NCI-H2029 (cell line): ENCODE results near the gene FOXN1.
"Not testable (repeated sequence)": the region's sequence is repeated elsewhere in the genome, so short reads cannot be mapped to it uniquely, and the experiment has no call there.

Source experiments
- DNase-seq: peaks from one replicate; lab custom pipeline; 2025; lab: John Stamatoyannopoulos, UW

Gene FOXN1

GRCh38 chr17:28505986-28506665, at the start of gene FOXN1:
TSS of gene FOXN1 (plus strand) at chr17:28506348. CDS start at chr17:28523970, 17,622 bp downstream.
- DNase-seq, result no peak

DNA sequence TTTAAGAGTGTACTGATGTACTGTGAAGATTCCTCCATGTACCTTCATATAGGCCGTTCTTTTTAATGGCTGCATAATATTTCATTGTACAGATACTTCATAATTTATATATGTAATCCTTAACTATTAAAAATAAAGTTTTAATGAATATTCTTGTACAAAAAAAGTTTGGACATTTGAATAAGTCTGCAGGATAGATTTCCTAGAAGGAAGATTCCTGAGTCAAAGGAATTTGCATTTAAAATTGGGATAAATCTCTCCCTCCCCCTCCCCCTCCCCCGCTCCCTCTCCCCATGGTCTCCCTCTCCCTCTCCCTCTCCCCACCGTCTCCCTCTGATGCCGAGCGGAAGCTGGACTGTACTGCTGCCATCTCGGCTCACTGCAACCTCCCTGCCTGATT, 48.3 kb upstream of the FOXN1 start:
- DNase-seq, result no peak

DNA sequence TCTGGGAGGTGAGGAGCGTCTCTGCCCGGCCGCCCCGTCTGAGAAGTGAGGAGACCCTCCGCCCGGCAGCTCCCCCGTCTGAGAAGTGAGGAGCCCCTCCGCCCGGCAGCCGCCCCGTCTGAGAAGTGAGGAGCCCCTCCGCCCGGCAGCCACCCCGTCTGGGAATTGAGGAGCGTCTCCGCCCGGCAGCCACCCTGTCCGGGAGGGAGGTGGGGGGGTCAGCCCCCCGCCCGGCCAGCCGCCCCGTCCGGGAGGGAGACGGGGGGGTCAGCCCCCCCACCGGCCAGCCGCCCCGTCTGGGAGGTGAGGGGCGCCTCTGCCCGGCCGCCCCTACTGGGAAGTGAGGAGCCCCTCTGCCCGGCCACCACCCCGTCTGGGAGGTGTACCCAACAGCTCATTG, 47.3 kb upstream of the FOXN1 start:
- DNase-seq, result not testable (repeated sequence)

DNA sequence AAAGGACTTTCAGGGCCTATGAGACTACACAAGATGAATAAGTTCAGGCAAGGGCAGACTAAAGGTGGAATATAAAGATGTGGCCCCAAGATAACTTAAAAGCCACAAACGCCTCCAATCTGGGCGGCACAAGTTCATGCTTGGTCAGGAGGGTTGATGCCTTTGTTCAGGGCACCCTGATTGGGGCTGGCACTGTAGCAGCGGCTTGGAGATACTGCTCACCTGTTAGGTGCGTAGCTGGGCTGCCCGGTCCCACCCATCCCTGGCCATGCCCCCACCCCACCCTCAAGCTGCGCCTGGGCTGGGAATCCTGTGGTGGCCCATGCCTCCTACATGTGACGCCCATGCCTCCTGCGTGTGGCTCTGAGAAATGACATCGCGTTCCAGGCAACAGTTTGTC, 45.2 kb upstream of the FOXN1 start:
- DNase-seq, result no peak

- DNase-seq, result no peak
Observed at GRCh38 chr17:28466001-28466400, 40.1 kb upstream of the FOXN1 start.

- no peak for DNase-seq
Observed at GRCh38 chr17:28466521-28467048, 39.6 kb upstream of the FOXN1 start.

DNA sequence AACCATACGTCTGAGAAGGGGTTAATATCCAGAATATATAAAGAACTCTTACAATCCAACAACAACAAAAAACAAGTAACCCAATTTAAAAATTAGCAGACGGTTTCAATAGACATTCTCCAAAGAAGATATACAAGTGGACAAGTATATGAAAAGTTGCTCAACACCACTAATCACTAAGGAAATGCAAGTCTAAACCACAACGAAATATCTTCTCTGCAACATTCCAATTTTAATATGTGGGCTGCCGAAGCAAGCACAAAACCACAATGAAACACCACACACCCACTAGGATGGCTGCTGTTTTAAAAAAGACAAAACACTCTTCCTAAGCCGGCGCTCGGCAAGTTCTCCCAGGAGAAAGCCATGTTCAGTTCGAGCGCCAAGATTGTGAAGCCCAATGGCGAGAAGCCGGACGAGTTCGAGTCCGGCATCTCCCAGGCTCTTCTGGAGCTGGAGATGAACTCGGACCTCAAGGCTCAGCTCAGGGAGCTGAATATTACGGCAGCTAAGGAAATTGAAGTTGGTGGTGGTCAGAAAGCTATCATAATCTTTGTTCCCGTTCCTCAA, 38.6 kb upstream of the FOXN1 start:
- DNase-seq, result no peak

- DNase-seq, result not testable (repeated sequence)
Observed at GRCh38 chr17:28468033-28468735, 38.0 kb upstream of the FOXN1 start.

DNA sequence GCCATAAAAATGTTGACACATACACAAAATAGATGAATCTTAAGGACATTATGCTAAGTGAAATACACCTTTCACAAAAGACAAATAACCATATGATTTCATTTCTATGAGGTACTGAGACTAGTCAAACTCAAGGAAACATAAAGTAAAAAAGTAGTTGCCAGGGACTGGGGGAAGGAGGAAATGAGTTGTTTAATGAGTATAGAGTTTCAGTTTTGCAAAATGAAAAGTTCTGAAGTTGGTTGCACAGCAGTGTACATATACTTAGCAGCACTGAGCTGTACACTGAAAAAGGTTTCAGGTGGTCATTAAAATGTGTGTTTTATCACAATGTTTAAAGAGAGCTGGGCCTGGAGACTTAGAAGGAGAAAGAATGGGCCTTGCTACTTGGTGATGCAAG, 37.4 kb upstream of the FOXN1 start:
- no peak for DNase-seq

GRCh38 chr17:28469376-28469775, 36.8 kb upstream of the FOXN1 start:
- no peak for DNase-seq

DNA sequence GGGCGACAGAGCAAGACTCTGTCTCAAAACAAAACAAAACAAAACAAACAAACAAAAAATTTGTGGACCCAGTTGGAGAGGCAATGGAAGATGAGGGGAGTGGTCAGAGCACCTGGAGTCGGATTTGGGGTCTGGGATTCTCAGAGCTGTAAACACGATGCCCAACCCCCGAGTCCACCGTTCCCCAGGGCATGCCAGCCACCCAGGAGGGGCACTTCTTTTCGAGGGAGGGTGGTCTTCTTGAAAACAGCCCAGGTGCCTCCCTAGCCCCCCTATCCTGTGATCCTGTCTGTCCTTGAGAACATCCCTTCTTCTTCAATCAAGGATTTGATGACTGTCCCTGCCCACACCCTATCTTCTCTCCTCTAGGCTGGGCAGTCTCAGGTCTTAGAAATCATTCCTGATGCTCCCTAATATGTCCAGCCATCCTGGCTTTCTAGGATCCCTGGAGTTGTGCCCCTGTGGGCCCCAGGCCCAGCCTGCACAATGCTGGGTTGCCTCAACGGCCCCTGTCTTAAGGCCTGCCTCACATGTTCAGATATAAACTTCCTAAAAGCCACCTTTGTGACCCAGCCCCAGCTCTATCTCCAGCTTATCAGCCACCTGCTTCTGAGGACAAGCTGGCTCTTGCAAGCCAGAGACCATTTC, 35.8 kb upstream of the FOXN1 start:
- DNase-seq, result no peak

GRCh38 chr17:28470914-28471366, 35.2 kb upstream of the FOXN1 start:
- DNase-seq, result no peak

- DNase-seq, result no peak
Observed at GRCh38 chr17:28471531-28472342, 34.4 kb upstream of the FOXN1 start.

DNA sequence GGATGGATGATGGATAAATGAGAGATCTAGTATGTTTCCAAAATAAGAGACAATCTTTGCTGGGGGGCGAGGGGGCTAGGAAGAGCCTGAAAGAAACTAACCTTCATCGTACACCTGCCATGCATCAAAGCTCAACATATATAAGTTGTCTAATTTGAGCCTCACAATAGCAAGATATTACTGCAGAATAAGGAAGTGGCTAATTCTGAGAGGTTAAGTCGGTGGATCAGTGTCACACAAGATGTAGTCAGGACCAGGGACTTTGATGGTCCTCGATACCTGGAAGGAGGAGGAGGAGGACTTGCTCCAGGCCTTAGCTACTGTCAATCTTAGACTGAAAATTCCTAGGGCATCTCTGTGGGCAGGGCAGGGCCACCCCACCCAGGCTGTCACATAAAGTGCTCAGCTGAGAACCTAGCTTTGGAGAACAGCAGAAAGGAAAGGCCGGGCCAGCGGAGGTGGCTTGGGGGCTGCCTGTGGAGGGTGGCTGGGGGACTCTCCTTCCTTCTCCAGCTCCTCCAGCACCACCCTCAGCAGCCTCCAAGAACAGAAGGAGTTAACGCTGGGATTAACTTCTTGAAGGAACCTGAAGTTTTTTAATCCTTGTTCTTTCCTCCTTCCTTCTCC, 33.2 kb upstream of the FOXN1 start:
- DNase-seq, result no peak

DNA sequence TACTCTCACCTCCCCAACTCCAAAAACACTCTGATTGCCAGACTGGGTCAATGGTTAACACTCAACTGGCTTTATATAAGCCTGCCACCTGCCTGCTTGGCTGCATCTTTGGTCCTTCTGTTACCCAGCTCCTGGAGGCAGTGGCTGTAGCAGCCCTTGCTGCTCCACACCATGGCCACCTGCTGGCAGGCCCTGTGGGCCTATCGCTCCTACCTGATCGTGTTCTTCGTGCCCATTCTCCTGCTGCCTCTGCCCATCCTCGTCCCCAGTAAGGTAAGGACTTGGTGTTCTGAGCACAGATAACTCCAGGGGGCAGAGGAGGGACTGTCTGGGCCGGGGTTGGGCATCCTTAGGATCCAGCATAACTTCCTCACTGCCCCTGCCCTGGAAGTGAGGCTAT, 32.6 kb upstream of the FOXN1 start, which contains the start of gene SLC13A2:
Gene SLC13A2, plus strand, starts transcription at position 103 of the 400 bp plus-strand sequence. Its CDS starts 69 bp downstream, at position 172.
- DNase-seq, result no peak

- DNase-seq, result no peak
Observed at GRCh38 chr17:28474111-28474531, 32.0 kb upstream of the FOXN1 start.

DNA sequence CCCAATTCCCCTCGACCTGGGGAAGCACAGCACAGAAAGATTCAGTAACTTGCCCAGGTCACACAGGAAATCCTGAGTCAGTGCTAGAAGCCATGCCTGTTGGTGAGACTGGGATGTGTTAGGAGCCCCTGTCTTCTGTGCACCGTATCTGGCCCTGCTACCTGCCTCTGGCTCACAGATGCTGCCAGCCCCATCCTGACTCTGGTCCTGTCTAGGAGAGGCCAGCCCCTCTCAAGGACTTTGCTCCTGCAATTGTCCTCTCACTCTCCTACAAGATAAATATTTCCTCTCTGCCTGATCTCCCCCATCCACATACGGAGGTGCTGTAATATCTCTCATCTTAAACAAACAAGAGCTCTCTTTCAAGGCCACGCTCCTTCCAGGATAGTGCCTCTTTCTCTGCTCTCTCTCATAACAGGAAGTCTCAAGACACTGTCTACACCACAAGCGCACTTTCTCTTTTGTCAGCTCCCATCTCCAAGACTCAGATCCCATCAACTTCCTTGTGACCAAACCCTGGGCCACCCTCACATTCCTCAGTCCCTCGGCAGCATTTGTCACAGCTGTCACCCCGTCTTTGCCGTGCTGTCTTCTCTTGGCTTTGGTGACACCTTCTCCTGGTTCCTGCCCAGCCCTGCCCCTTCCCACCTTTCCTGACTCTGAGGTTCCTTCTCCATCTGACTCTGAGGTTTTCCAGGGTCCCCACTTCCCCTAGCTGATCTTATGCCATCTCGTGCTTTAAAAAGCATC, 30.8 kb upstream of the FOXN1 start:
- DNase-seq, result no peak

DNA sequence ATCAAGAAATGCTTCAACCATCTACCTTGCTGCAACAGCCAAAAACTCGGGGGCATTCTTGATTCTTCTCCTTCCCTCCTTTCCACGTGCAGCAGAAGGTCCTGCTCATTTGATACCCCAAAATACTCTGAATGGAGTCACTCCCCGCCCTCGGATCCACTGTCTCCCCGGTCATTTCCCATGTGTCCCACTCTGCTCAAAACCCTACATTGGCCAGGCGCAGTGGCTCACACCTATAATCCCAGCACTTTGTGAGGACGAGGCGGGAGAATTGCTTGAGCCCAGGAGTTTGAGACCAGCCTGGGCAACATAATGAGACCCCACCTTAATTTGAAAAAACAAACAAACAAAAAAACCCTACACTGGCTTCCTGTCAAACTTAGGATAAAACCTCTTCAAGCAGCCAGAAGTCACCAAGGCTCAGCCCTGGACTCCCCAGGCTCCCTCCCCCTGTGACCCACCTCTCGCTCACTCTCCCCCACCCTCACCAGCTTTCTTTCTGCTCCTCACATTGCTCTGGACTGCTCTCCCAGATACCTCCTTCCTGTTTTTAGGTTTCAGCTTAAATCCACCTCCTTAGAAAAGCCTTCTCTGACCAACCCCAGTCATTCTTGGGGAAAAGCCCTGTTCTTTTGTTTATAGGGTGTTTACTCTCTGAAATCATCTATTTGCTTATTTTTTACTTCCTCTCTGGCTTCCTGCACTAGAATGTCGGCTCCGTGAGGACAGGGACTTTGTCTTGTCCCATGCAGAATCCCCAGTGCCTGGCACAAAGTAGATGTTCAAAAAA, 29.9 kb upstream of the FOXN1 start:
- no peak for DNase-seq

DNA sequence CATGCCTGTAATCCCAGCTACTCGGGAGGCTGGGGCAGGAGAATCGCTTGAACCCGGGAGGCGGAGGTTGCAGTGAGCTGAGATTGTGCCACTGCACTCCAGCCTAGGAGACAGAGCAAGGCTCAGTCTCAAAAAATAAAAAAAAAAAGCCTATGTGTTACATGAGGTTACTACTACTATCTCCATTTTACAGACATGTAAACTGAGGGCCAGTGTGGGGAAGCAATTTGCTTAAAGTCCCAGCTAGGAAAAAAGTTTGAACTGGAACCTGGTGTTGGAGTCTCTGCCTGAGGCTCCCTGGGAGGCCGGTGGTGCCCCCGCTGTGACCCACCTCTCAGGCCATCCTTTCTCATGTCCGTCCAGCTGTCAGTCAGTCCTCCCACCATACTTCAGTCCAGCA, 28.2 kb upstream of the FOXN1 start:
- no peak for DNase-seq
